Stimulated activated naive CD8-positive, alpha-beta T cell treated with anti-CD3 and anti-CD28 coated beads, Interleukin-15, Interleukin-2, amounts not matched to agents 100 U/mL and 50 U/mL, for 24 hours (primary cell): ENCODE data around the gene RNF111.
"Not testable (repeated sequence)": the region's sequence is repeated elsewhere in the genome, so short reads cannot be mapped to it uniquely, and the experiment has no call there.

Experiments used
- ATAC-seq: fragments of 150-1000 bp; cut with Tn5 transposase; one replicate; pipeline ENCODE4 v1.10.0; 2021
- DNase-seq: peaks from one replicate; pipeline ENCODE4 v3.0.0; 2021

The RNF111 gene

GRCh38 chr15:59000251-59000650 is 12.8 kb downstream of the RNF111 start:
- not testable (repeated sequence) for DNase-seq, ATAC-seq

GRCh38 chr15:59001946-59002345 is 14.5 kb downstream of the RNF111 start:
- ATAC-seq = no peak
- no peak for DNase-seq

GRCh38 chr15:59002418-59002859 is 15.0 kb downstream of the RNF111 start:
- DNase-seq (no peak), ATAC-seq (peak; percentile 49)

GRCh38 chr15:59005579-59005978 is 18.1 kb downstream of the RNF111 start:
- DNase-seq (no peak), ATAC-seq (no peak)

- DNase-seq (no peak), ATAC-seq (no peak)
These were observed 20.6 kb downstream of the RNF111 start for GRCh38 chr15:59008086-59008485.

GRCh38 chr15:59011262-59011952 is 23.9 kb downstream of the RNF111 start:
- DNase-seq (no peak), ATAC-seq (no peak)

GRCh38 chr15:59013246-59013873 is 25.9 kb downstream of the RNF111 start:
- no peak for DNase-seq
- ATAC-seq = no peak

GRCh38 chr15:59014068-59014467 is 26.6 kb downstream of the RNF111 start:
- ATAC-seq (no peak), DNase-seq (no peak)

GRCh38 chr15:59017449-59017848 is 30.0 kb downstream of the RNF111 start:
- DNase-seq (no peak), ATAC-seq (no peak)

- no peak for DNase-seq
- no peak for ATAC-seq
These were observed 31.4 kb downstream of the RNF111 start for GRCh38 chr15:59018833-59019232.

GRCh38 chr15:59020322-59020721 is 32.9 kb downstream of the RNF111 start:
- ATAC-seq = no peak
- DNase-seq = no peak

GRCh38 chr15:59022188-59022587 is 34.7 kb downstream of the RNF111 start:
- no peak for ATAC-seq
- DNase-seq = no peak

GRCh38 chr15:59026207-59026606 is 38.7 kb downstream of the RNF111 start:
- no peak for DNase-seq
- ATAC-seq = no peak

GRCh38 chr15:59028387-59028955 is 41.0 kb downstream of the RNF111 start:
- ATAC-seq = peak; percentile 81
- no peak for DNase-seq

- ATAC-seq (no peak), DNase-seq (no peak)
These were observed 42.1 kb downstream of the RNF111 start for GRCh38 chr15:59029554-59029953.

GRCh38 chr15:59035201-59035600 is 47.7 kb downstream of the RNF111 start:
- no peak for DNase-seq
- no peak for ATAC-seq

- DNase-seq = no peak
- ATAC-seq = no peak
These were observed 51.8 kb downstream of the RNF111 start for GRCh38 chr15:59039225-59039624.

GRCh38 chr15:59042041-59042440 is 54.6 kb downstream of the RNF111 start:
- DNase-seq (no peak), ATAC-seq (no peak)

- ATAC-seq (no peak), DNase-seq (no peak)
These were observed 61.4 kb downstream of the RNF111 start for GRCh38 chr15:59048897-59049296.

GRCh38 chr15:59051873-59052861 is 64.7 kb downstream of the RNF111 start:
- no peak for DNase-seq
- ATAC-seq = no peak

- ATAC-seq (no peak), DNase-seq (no peak)
These were observed 65.5 kb downstream of the RNF111 start for GRCh38 chr15:59052915-59053407.

GRCh38 chr15:59053482-59053881 is 66.0 kb downstream of the RNF111 start:
- no peak for ATAC-seq

More at GRCh38 chr15:59053482-59053881, 66.0 kb downstream of the RNF111 start:
- DNase-seq = no peak
